CD4-positive, alpha-beta T cell treated with Interleukin-21 for 1 hour (primary cell): ENCODE data around the gene PPP2R5C.

Source experiments
- DNase-seq: peaks from one replicate; pipeline ENCODE4 v3.0.0-alpha.2; 2020

Gene PPP2R5C

DNA sequence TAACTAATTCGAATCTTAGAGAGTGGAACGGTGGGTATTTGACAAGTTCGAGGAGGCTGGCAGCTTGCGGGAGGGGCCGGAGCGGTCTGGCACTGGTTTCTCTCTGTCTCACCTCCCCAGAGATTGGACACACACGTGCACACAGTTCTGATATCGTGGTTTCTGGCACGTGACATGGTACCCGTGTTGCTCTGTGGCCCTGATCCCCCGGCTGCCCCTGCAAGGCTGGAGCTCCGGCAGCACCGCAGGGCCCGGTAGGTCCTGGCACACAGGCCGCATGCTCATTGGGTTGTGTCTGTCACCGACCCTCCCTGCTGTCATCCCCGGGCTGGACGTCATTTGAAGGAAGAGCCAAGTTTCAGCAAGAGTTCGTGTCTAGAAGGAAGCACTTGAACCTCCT, 82.7 kb downstream of the PPP2R5C start:
- DNase-seq: no peak

DNA sequence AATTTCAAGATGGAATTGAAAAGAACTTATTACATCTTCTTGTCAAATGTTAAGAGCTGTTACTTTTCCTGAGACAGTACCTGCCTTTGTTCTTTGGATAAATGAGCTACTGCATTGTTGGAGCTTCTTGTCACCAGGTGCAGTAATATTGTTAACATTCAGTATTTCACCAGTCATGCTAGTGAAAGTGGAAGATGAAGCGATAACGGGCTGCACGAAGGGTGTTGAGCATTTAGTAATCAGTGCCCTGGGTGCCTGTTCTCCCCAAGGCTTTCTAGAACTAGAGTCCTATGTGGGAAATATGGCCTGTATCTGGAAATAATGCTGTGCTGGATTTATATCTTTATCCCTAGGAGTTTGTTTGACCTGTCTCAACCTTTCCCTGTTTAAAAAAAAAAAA, 83.2 kb downstream of the PPP2R5C start:
- no peak for DNase-seq

DNA sequence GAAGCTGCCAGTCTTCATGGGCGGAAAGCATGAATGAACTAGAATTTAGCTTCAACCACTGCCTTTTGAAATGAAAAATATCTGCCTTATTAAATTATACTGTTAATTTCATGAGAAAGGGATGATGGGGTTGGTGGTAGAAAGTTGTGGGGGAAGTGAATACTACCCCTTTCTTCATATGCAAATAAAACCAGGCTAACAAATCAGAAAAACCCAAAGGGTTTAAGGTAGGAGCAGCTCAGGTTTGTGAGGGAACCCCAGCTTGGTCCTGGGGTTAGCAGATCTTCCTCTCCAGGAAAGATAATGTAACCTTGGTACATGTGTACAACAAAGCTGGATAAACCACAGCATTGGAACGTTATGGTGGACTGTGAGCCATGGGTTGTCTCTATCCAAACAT, 84.0 kb downstream of the PPP2R5C start:
- DNase-seq: no peak

DNA sequence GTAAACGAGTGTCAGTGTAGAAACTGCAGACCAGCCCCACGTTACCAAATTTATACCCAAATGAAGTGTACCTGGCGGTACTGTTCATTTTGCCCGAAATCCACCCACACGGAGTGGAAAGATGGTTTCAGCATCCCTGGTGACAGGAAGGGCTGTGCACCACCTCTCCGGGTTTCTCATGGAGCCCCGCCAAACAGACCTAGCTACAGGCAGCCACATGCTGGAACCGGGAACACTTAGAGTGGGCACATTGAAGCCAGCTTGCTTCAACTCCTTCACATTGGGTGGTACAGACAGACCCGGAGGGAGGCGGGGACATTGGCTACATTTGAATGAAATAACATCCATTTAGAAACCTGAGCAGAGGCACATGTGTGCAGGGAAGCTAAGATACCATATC, 84.4 kb downstream of the PPP2R5C start:
- DNase-seq: no peak

DNA sequence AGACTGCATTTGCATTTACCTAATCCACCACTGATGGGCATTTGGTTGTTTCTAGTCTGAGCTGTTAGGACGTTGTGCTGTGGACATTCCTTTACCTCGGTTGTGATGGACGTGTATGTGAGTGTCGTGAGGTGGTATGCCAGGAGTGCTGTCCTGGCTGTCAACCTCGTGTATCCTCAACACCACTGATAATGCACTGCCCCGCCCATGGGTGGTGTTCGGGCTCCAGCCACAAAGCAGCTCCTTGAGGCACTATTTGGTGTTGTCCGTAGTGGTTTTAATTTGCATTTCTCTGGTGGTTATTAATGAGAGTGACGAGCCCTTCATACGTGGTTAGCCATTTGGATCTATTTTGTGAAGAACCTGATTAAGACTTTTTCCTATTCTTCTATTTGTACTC, 87.6 kb downstream of the PPP2R5C start:
- DNase-seq: no peak

DNA sequence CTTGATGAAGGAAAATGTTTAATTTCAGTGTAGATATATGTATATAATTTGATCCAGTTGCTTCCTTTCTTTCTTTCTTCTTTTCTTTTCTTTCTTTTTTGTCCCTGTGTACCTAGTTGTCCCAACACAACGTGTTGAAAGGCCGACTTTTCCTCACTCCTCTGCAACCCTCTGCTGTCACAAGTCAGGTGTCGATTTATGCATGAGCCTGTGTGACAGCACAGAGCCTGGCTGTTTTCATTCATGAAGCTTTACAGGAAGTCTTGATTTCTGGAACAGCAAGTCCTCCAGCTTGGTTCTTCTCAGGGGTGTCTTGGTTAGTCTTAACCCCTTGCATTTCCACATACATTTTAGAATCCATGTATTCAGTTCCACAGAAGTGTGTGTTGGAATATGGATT, 88.1 kb downstream of the PPP2R5C start:
- DNase-seq: no peak

DNA sequence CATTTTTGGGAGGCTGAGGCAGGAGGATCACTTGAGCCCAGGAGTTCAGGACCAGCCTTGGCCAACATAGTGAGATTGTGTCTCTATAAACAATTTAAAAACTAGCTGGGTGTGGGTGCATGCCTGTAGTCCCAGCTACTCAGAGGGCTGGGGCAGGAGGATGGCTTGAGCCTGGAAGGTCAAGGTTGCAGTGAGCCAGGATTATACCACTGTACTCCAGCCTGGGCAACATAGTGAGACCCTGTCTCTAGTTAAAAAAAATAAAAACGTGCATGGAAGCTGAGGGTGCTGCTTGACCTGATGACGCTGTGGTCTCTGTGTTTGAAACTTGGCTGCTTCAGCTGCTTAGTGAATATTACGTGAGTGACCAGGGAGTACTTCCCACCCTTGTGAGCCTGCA, 89.7 kb downstream of the PPP2R5C start:
- DNase-seq: no peak

DNA sequence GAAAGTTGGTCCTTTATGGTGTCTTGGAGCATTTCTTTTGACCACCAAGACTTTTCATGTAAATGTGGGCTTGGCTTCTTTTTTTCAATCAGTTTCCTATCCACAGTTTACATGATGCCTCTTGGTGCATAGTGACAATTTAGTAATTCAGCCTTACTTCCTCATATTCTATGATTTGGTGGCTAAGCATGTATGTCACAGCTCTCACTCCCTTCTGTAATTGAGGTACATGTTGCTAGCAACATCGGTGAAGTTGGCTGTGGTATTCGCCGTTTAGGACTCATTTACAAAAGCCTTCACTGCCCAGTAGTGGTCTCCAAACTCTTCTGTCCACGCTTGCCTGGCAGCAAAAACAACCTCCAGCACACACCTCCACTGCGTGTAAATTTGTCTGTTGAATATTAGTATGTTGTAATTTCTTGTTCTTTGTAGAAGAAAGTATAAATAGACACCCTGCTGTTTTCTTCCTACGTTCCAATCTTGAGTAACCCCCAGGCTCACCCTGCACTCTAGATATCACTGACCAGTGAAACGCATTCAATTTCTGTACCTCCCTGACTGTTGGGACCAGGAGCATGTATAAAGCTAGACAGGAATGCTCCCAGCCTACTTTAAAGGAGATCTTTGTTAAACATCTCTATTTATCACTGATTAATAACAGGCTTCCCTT, 90.4 kb downstream of the PPP2R5C start:
- DNase-seq: no peak

DNA sequence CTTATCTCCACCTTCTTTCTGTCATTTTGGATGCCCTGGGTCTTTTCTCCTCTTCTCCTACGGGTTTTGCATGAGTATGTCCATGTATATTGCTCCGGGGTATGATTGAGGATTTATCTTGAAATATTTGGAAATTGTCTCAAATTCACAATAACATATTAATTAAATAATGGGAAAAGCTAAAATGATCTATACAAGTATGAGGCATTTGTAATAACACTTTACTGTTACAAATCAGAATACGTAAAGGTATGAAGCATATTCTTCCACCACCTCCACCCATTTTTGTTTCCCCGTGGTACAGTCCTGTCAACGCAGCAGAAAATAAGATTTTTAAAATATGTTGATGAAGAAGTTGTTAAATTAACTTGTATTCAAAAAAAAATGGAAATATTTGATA, 91.3 kb downstream of the PPP2R5C start:
- no peak for DNase-seq

DNA sequence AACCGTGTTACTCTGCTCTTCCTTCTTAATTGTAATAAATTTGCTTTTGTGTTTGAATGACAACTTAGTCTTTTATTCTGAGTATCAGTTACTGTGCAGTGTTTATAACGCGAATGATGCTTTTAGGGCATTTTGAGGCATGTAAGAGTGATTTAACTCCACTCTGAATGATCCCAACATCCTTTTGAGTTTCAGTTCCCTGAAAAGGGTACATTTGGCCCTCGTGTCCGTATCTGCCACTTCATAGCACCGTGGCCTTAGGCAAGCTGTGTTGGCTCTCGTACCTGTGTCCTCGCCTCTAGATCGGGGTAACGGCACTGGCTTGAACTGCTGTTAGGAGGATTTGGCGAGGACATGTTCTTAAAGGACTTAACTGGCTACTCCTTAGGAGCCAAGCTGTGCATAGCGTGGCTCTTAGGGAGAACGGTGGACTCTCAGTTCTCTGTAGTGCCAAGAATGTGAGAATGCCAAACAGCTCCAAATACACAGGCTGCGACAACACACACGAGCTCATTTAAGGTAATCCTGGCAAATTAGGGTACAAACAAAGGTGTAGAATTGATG, 92.0 kb downstream of the PPP2R5C start:
- DNase-seq: no peak

DNA sequence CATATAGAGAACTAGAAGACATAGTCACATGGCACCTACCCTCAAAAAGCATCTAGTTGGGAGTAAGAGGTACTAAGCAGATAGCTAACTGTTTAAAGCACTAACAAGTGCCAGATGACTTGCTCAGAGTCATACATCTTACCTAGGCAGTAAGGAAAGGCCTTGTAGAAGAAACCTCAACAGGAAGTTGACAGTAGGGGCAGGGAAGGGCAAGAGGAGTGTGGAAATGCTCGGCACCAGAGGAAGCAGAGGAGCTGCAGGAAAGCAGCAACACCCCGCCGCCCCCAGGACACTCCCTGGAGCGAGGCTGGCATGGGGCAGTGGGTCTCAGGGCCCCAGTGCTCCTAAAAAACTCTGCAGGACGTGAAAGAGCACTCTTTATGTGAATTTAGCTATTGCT, 92.9 kb downstream of the PPP2R5C start:
- DNase-seq: no peak

DNA sequence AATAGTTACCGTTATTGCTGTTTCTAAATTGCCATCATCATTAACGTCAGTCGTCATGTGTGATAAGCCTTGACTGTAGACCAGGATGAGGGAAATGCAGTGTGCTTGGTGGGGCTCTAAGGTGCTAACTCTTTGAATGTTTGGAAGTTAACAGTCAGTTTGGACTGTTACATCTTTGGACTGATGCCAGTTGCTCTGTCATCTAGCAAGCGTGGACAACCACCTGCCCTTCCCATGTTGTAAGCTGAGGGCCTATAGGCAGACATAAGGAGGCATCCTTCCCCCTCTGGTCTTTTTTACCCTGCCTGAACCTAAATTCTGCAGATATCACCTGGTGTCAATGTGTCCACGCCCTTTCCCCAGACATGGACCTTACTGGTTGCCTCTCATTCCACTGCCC, 94.4 kb downstream of the PPP2R5C start:
- DNase-seq: no peak

DNA sequence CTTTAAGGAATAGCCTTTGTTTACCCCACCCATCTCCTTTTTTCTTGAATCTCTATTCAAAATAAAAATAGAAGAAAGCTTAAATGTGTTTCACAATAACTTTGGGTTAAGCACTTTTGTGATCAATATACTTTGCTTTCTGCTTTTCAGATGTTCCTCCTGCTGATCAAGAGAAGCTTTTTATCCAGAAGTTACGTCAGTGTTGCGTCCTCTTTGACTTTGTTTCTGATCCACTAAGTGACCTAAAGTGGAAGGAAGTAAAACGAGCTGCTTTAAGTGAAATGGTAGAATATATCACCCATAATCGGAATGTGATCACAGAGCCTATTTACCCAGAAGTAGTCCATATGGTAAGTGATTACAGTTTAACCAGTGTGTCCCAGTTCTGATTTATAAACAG, 95.0 kb downstream of the PPP2R5C start:
- no peak for DNase-seq

DNA sequence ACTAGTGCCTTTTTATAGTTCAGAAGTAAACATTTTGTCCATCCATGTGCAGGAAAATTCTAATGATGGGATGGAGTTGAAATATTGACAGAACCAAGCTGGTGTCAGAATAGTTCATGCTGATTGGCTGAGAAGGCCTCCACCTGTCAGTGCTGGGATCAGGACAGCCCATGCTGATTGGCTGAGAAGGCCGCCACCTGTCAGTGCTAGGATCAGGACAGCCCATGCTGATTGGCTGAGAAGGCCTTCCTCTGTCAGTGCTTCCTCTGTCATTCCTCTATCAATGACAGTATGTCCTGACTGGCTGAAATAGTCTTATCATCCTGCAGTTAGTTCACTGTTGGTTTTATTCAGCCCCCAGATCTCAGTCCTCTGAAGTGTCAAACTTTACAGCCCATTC, 95.7 kb downstream of the PPP2R5C start:
- no peak for DNase-seq

DNA sequence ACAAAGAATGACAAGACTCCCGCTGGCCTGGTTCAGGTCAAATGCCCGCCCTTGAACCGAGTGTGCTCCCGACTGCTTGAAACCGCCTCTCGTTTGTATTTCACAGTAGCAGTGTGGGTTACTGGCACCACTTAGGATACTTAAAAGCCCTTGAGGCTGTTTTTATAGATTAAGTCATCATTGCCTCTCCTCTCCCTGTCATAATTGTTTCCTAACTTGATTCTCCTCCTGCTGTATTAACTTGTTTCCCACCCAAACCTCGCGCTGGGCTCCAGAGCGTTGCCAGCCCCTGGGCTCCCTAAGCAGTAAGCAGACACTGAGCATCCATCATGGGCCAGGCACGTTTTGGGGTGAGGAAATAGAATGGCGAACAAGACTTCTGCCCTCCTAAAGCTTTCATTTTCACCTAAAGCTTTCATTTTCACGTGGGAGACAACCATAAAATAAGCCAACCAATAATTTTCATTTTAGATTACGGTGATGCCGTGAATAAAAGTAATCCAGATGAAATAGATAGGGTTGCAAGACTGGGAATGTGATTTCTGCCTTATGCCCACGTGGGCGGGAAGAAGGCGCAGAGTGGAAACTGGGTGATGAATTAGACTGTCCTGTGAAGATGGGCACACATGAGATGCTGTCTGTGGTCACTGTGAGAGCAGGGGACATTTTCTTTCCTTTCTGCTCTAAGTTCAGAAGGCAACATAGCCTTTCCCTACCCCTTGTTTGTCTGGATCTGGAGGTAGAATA, 97.5 kb downstream of the PPP2R5C start:
- no peak for DNase-seq

DNA sequence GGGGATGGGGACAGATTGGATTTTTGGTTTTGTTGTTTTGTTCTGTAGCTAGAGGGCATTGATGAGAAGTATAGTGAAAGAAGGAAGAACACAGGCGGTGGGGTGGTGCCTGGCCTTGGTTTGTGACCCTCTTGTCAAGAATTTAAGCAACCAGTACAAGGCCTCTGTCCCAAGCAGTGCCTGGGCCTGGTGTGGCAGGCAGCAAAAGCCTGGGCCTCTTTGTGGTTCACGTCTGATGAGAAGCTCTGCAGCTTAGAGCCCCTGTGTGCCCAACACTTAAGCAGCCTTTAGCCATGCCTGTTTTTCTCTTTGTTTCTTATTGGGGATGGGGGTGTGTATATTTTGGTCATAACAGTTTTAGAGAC, 98.0 kb downstream of the PPP2R5C start:
- no peak for DNase-seq

DNA sequence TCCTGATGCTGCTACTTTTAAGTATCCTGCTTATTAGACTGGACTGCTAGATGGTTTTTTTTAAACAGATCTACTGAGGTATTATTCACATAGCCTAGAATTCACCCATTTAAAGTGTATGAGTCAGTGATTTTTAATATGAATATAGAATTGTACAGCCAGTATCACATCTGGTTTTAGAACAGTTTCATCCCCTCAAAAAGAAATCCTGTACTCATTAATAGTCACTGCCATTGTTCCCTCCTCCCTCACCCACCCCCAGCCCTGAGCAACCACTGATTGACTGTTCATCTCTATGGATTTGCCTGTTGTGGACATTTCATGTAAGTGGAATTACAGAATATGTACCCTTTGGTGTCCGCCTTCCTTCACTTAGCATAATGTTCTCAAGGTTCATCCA, 98.4 kb downstream of the PPP2R5C start:
- DNase-seq: no peak

DNA sequence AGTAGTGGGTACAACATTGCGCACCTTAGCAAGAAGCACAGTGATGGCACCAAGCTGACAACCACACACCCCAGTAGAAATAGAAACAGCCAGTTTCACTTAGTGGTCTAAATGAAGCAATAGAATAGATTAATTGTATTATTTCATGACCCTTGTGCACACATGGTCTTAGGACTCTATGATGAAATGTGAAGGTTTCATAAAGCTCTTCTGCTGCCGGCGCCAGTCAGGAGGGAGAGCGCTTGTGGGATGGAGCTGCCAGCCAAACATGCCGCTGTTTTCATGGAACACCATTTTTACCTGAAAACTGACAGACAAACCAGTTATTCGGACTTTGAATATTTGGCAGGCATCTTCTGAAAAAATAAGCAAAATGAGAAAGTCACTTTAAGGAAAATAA, 100.0 kb downstream of the PPP2R5C start:
- no peak for DNase-seq

DNA sequence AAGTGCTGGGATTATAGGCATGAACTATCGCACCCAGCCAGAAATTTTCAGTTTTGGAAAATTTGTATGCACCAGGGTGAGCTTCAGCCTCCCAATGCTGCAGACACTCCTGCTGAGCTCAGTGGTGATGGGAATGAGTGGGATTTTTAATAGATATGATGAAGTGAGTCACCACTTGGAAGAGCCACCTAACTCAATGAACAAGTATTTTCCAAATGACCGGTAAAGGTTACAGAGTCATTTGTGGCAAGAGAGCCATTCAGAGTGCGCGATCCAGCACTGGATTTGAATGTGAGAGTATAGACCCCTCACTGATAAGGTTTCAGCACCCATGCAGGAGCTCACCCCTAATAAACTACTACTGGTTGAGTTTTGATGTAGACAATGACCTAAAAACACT, 100.7 kb downstream of the PPP2R5C start:
- no peak for DNase-seq

DNA sequence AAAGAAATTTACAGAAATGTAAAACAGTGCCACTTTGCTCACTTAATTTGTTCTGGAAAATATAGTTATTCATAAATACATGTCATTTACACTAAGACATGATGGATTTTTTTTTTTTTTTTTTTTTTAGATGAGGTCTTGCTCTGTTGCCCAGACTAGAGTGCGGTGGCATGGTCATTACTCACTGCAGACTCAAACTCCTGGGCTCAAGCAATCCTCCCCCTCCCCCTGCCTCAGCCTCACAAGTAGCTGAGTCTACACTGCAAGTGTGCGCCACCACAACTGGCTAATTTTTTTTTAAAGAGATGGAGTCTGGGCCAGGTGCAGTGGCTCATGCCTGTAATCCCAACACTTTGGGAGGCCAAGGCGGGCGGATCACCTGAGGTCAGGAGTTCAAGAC, 101.2 kb downstream of the PPP2R5C start:
- no peak for DNase-seq

DNA sequence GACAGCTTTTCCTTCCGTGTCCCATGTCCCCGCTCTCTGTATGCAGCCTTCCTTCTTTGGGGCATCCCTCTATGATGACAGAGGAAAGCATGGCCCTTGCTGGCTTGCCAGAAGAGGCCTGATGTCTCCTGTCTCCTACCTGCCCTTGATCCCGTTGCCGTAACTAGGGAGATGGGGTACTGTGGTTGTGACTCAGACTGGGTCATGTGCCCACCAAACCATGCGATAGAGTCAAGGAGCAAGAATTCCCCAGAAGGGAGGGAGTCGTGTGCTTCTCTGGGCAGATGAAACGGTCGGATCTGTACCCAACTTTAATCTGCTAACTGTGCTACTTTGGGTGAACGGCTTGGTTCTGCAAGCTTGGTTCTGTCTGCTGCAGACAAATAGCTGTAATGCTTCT, 103.8 kb downstream of the PPP2R5C start:
- no peak for DNase-seq

DNA sequence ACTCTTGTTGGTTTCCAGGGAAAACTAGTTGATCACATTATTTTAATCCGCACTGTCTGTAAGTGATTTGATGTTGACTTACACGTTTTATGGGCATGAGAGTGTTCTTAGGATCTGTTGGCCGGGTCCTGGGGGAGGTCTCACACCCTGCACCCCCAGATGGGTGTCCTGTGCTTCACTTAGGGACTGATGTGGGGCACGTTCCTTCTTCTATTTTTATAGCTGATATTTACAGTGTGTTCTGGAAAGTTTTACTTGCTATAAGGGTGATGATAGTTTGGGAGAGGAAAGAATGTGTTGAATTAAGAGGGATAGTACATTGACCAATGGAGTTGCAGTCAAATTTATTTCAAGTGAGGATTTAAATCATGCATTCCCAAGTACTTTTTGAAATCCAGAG, 106.3 kb downstream of the PPP2R5C start:
- no peak for DNase-seq

DNA sequence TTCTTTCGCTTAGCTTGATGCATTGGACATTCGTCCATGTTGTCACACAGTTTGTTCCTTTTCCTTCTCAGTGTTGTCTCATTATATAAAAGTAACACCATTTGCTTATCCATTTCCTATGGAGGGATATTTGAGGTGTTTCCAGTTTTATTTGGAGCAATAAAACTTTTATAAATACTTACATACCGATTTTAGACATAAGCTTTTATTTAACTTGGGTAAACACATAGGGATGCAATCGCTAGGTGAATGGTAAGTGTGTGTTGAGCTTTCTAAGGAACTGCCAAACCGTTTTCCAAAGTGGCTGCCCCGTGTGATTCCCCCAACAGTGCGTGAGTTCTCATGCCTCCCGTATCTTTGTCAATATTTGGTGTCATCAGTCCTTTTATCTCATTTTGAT, 107.7 kb downstream of the PPP2R5C start:
- no peak for DNase-seq

DNA sequence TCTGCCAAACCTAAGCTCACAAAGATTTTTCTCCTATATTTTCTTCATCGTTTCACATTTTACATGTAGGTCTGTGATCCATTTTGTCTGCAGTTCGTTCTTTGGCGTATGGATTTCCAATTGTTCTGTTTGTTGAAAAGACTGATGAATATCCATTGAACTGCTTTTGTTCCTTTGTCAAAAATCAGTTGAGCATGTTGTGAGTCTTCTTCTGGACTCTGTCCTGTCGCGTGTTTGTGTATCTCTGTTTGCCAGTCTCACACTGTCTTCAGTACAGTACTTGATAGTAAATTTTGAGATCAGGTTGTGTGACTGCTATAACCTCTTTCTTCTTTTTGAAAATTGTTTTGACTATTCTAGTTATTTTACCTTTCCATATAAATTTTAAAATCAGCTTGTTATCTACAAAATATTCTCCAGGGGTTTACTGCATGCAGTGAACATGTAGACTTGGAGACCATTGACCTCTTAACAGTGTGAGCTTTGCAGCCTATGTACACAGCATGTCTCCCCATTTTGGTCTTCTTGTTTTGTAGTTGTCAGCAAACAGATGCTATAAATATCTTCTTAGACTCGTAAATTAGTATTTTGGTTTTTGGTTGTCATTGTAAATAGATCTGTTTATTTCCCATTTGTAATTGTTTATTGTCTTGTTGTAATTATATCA, 108.9 kb downstream of the PPP2R5C start:
- DNase-seq: no peak
